ENCODE data around the gene SCFD2.
"Not testable (repeated sequence)": the region's sequence is repeated elsewhere in the genome, so short reads cannot be mapped to it uniquely, and the experiment has no call there.

Gene SCFD2

GRCh38 chr4:53007024-53007423 lies 358.8 kb downstream of the SCFD2 start:
- DNase-seq: no peak

DNA sequence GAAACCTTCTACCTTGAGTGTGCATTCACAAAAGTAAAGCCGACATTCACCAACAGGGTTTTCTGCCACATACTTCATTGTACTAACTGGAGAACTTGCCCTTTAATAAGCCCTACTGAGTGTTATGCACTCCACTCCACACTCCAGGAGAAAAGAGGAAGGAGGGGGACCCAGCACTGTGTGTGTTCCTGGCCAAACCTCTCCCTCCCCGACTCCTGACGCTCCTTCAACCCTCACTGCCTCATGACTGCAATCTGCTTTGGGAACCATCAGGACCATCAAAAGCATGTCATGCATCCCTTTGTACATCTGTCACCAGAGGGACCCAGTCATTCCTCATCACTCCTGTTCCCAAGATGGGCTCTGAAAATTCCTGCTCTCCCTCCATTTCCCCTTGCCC lies 360.1 kb downstream of the SCFD2 start:
- no peak for DNase-seq

GRCh38 chr4:53005149-53005546 lies 360.7 kb downstream of the SCFD2 start:
- DNase-seq: no peak

DNA sequence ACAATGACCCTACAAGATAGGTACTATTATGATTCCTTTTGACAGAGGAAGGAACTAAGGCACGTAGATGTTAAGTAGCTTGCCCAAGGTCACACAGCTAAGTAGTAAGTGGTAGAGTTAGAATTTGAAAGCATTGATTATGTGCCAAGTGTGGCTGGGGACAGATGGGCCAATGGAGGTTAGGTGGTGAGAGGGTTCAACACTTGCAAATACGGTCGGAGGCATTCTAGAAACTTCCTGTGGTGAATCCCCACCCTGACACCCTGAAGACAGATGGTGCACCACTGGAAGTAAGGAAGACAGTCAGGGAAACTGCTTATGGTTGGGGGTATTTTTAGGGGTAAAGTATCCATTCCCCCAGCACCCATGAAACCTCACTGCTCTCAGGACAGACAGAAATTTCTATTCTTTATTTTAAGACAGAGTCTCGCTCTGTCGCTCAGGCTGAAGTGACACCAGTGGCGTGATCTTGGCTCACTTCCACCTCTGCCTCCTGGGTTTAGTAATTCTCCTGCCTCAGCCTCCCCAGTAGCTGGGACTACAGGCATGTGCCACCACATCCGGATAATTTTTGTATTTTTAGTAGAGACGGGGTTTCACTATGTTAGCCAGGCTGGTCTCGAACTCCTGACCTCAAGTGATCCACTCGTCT lies 361.2 kb downstream of the SCFD2 start:
- no peak for DNase-seq

GRCh38 chr4:53003959-53004358 lies 361.9 kb downstream of the SCFD2 start:
- no peak for DNase-seq

DNA sequence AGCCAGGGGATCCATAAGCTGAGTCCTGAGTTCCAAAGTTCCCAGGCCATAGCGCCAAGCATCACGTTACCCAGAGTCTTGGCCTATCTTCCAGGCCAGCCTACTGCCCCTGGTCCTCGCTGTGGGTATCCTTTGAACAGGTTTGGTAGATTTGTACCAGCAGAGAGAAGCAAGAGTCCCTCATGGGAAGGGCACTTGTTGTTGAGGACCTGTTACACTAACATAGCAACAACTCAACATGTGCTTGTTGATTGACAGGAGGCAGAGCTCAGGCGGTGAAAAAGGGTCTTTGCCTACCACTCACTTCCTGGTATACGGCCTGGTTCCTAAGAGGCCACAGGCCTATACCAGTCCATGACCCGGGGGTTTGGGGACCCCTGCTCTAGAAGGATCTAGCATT lies 365.3 kb downstream of the SCFD2 start:
- DNase-seq: no peak

DNA sequence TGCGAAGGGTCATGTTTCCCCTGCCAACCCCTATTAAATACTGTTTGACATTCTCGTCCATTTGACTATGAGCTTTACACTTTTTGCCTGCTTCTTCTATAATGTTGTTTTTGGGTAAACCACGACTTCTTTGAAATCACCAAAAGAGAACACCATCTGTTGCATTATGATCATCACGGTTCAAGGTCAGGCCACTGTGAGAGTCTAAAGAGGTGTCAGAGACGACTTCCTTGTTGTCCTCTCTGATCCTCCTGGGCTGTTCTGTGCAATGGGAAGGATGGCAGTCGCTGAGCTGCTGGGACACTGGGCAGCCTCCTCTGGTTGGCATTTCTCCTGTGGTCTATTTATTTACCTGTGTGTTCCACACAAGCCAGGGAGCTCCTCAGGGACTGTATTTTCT lies 366.2 kb downstream of the SCFD2 start:
- no peak for DNase-seq

- no peak for DNase-seq
Measured at GRCh38 chr4:52998413-52998812, 367.4 kb downstream of the SCFD2 start.

DNA sequence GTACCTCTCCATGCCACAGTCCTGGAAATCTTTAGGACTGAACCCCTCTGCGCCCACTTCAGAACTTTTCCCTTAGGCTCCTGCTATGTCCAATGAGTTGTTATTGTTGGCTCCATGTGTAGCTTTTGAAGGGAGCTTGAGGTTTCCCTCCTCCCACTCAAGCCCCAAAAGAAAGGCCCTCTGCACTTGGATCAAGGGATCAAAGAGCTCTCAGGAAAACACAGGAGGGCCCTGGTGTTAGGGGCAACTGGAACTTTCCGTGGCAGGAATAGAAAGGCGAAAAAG lies 368.8 kb downstream of the SCFD2 start:
- DNase-seq: no peak

GRCh38 chr4:52996261-52997131 lies 369.4 kb downstream of the SCFD2 start:
- no peak for DNase-seq

GRCh38 chr4:52995360-52996030 lies 370.4 kb downstream of the SCFD2 start:
- no peak for DNase-seq

GRCh38 chr4:52994567-52994966 lies 371.3 kb downstream of the SCFD2 start:
- DNase-seq: no peak

DNA sequence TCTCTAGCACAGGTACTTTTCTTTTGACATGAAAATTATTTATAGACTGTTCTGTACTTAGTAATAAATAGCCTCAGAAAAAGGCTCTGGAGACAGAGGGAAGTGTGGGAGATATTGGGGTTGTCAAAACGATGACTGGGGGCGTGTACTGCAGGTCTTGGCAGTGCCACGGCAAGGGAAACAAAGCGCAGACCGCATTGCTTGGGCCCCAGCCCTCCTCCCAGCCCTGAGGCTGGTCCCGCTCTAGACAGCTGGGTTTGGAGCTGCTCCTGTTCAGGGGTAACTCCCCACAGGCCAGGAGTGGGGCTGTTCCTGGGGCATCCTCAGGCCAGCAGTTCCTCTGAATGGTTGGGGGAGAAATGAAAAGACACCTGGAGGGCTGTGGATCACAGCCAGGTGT lies 372.1 kb downstream of the SCFD2 start:
- no peak for DNase-seq

GRCh38 chr4:52992551-52992950 lies 373.3 kb downstream of the SCFD2 start:
- not testable (repeated sequence) for DNase-seq

DNA sequence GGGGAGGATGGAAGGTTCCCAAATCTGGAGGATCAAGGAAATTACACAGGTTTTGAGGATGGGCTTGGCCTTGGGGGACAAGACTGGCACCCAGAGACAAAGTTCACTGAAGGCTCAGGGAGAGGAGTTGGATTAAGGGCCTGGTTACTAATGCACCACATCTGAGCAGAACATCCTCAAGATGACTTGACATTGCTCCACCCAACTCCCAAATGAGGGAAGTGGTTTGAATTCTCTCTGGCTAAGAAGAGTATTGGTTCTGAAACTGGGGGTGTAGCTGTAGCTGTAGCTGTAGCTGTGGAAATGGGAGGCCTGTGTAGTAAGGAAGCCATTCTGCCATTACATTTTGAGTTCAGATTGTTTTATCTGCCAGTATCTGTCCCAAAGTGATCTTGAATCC lies 374.4 kb downstream of the SCFD2 start:
- DNase-seq: no peak

GRCh38 chr4:52990706-52991105 lies 375.2 kb downstream of the SCFD2 start:
- DNase-seq: no peak

GRCh38 chr4:52989865-52990264 lies 376.0 kb downstream of the SCFD2 start:
- no peak for DNase-seq

DNA sequence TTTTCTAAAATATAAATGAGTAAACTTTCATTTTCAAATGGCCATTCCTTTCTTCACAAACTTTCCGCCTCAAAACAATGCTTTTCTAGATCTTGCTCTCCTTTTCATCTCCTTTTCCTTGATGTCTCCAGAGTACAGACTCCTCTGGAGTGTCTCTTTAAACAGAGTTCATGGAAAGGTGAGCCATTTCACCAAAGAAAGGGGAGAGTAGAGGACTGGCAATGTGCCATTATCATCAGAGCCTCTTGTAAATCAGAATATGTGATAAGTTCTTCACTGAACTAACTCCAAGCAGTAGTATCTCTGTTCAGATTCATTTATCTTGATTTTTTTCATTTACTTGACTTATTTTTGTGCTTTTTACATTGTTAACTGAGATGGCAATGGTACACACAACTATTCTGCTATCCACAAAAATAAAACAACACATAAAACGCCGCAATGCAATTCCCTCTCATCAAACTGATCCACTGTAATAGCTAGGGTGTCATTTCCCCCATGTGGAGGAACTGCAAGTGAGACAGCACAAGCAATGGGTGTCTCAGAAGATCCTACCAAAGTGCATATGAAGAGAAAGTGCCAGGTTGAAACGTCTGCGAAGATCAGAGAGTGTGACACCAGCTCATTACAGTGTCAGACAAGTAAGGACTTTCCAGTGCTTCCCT lies 378.3 kb downstream of the SCFD2 start:
- no peak for DNase-seq

- no peak for DNase-seq
Measured at GRCh38 chr4:52984462-52984881, 381.4 kb downstream of the SCFD2 start.

DNA sequence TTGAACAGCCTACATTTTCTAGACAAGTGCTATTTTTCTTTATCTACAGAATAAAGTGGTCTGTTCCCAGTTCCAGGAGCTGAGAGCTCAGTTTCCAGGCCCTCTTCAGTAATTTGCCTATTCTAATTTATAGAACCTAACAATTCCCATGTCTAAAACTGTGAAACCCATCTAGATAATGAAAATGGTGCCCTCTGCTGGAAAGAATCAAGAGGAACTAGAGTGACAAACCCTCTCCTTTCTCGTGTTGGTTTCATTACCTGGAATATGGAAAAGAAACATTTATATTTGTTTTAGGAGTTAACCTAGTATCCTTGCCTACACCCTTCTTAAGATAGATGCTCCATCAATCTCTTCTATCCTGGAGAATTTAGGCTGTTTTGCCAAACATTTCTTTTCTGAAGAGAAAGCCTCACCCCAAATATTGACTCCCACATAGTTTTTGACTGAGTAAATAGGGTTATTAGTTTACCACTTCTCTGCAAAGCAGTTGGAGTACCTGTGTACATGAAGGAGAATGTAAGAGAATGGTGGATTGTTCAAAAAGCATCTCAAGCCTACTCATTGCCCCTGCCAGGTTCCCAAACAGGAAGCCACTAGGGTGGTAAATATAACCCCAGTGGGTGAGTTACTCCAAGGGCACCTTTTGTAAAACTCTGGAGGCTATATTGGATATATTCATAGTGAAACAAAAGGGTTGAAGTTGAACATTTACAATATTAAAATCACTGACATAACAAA lies 382.1 kb downstream of the SCFD2 start:
- peak in 1 of 2 donors; percentile 7 for DNase-seq

DNA sequence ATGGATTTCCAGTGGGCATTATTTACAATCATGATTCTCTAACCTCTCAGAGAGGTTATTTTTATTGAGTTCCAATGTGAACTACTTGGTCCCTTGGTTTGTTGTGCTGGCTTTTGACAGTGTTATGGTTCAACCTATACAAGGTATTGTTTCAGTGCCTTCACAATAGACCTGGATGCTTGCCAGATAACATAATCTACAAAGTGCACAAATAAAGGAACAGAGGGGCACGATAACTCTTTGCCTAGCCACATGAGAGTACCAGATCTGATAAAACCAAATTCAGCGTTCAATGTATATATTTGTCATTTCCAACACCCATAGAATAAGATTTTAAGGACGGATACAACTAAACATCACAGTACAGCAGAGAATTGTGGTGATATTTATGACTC lies 382.9 kb downstream of the SCFD2 start:
- no peak for DNase-seq

- DNase-seq: no peak
Measured at GRCh38 chr4:52982255-52982945, 383.5 kb downstream of the SCFD2 start.

Data from stimulated activated CD4-positive, alpha-beta T cell treated with anti-CD3 and anti-CD28 coated beads, Interleukin-2, amount 100 ng/mL, for 48 hours (primary cell).